ENCODE results near the gene FAT1.

DNA sequence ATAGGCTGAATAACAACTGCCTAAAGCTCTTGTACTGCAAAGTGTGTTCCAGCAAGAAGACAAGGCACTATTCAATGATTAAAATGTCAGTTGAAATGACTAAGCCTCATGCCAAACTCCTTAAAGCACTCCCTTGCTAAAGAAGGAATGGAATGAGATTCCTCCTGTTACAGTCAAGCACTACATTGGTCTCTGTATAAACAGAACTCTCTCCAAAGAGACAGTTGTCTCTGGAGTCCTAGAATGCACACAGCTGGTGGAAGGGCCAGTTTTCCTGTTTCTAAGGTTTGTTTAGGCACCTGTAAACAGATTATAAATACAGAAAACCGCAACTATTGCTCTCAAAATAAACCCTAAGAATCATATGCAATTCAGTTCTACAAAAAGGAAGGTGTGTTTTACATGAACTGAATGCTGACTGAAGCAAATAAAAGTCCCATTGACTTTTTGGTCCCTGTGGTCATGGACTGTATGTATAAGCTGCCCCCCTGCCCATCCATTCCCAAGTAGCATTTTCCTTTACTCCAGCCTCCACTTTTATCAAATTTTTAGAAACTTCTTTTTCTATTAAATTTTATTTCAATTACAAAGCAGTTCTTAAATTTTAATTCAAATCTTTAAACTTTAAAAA lies 47.0 kb downstream of the FAT1 start:
- TF ChIP-seq YY1 (IDR thresholded peaks at IDR 0.05; ENCODE audit: insufficient read depth, insufficient read length) (no peak), ZNF274 (IDR thresholded peaks at IDR 0.05; ENCODE audit: low read depth, low read length) (no peak), SUZ12 (IDR thresholded peaks at IDR 0.05; ENCODE audit: extremely low read depth, insufficient read depth, insufficient read length) (no peak)

Measured in NT2/D1 (cell line).